GM21390 (cell line): ENCODE results near the gene GORASP1.

Experiments used
- ATAC-seq: cut with Tn5 transposase; IDR thresholded peaks from one replicate; pipeline ENCODE4 v1.9.1; 2021; ENCODE audit not compliant: unreplicated experiment

Gene GORASP1

DNA sequence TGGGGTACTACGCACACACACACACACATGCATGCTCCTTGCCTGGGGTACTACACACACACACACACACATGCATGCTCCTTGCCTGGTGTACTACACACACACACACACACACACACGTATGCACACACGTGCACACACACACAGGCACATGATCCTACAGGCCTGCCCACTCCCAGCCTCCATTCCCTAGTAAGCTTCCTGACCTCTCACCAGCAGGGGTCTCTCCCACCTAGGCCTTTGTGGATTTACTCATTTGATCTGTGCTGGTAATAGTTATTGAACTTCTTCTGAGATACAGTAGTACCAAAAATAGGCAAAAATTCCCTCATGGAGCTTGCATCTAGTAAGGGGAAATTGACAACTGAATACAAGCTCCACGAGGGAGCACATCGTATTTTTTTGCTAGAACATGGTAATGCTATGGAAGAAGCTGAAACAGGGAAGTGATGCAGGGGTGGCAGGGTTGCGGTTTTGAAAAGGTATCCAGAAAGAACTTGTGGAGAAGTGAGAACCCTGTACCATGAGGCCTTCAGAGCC, 19.2 kb upstream of the GORASP1 start:
- no peak for ATAC-seq

DNA sequence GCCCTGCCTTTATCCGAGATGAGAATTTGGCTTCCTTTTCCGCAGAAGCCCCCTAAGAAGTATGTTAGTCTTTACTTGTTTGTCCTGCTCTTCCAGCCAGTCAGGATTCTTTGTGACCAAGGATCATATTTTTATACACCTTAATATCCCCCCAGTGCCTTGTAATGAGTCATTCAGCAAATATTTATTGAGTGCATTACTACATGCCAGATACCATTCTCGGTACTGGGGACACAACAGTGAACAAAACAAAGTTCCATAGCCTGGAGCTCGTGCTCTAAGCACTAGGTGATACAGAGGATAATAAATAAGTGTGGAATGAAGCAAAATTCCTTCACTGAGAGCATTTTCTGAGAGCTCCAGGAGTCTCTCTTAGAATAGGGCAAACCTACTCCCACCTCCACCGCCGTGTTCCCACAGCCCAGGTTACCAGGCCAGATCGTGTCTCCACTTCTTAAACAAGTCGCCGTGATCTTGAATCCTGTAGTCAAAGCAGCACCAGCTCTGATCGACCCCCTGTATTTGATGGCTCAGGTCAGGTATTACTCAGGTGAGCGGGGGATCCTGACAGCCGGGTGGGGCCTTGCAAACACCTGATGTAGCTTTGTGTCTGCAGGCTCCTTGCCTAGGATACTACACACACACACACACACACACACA, 18.5 kb upstream of the GORASP1 start:
- ATAC-seq, result no peak

DNA sequence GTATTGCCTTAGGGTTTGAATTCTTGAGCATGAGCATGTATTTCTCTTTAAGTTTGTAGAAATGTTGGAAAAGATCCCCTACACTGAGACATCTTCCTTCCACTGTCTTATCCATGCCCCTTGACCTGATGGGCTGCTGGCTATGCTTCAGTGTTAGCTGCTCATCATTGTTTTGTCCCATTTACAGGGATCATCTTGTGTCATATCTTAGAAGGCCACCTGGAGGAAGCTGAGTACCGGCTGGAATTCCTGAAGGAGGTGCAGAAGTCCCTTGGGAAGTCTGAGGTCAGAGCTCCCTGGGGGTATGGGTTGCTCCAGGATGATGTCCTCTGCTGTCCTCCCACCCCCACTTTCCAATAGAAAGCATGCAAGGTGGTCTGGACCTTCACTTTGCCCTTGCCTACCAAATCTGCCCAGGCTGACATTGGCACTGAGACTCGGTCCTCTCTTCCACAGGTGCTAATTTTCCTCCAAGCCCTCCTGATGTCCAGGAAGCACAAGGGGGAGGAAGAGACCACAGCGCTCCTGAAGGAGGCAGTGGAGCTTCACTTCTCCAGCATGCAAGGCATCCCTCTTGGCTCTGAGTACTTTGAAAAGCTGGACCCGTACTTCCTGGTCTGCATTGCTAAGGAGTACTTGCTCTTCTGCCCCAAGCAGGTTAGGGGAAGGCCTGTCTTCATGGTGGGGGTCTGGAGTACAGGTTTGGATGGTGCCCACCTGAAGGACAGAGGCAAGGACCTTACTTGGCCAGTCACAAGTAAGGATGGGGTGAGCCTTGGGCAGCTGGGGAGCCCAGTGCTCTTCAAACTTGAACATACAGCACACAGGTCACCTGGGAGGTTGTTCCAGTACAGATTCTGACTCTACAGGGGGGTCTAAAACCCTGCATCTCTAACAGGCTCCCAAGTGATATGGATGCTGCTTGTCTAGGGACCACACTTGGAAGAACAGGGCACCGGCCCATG, 17.7 kb upstream of the GORASP1 start:
- no peak for ATAC-seq

DNA sequence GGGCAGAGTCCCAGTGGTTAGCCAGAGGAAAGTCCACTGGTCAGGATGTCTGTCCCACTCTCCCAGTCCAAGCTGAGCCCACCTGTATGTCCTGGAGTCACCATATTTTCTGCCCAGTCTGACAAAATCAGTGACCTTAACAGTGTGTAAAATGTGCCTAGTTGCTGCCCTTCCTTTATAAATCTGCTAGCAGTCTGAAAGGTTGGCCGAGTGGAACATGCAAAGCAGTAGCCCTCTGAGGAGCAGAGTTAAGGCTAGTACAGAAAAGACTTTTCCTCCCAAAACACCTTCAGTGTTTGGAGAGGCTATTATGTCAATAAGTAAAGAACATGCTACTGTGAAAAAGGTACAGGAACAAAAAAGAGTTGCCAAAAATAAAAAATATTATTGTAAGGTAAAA, 15.4 kb upstream of the GORASP1 start:
- ATAC-seq, result peak; percentile 69

DNA sequence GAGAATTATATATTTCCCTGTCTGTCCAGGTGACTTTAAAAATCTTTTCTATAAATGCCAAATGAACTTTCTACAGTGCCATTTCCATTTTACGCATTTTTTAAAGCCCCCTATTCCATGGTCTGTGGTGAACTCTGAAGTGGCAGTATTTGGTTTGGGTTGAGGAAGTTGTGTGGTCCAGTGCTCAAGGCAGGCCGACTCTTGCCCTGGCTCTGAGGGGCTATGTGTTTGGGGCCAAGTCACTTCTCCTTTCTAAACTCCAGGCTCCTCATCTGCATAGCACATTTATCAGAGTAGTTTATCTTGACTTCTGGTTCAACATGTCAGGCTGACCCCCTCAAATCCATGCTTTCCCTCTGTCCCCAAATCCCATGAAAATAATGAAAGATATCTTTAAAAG, 14.2 kb upstream of the GORASP1 start:
- ATAC-seq, result no peak

DNA sequence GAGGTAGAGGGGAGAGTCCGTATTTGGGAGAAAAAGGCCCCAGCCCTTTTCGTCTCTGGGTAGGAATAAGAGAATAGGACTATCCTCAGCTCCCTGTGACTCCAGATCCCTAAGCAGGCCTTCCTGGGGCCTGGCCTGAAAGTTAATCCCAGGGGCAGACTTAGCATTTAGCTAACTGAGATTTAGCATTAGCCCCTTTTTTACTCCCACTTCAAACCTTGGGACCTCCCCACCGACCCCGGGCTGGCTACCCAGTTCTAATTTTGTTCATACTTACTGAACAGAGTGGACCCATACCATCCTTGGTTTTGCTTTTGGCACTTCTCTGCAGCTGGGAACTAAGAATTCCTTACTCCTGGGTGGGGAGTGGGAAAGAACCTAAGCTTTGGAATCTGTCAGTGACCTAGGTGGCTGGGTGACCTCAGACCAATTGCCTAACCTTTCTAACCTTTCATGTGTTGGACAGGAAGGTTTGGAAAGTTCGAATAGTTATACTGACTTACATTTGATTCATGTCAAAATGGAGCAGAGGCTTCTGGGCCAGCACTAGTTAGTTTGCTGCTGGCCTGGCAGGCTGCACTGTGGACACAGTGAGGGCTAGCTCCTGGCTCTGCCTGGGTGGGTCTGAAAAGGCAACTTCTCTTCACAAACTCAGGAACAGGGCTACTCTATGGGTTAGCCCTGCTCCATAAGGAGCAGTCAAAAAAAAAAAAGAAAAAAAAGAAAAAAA, 11.7 kb upstream of the GORASP1 start:
- ATAC-seq, result no peak

DNA sequence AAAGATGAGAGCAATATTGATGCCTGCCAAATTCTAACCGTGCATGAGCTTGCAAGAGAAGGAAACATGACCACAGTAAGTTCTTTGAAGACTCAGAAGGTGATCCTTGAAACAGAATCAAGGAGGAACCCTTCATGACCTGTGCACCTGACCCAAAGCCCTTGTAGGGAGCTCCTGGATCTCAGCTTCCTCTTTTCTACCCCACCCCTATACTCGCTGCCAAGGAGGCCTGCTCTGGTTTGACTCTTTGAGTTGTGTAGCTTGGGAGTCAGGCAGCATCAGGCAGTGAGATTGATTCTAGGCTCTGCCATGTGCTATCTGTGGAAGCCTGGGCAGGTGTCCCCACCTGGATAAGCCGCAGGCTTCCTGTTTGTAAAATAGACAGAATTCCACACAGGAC, 10.7 kb upstream of the GORASP1 start:
- ATAC-seq, result no peak

DNA sequence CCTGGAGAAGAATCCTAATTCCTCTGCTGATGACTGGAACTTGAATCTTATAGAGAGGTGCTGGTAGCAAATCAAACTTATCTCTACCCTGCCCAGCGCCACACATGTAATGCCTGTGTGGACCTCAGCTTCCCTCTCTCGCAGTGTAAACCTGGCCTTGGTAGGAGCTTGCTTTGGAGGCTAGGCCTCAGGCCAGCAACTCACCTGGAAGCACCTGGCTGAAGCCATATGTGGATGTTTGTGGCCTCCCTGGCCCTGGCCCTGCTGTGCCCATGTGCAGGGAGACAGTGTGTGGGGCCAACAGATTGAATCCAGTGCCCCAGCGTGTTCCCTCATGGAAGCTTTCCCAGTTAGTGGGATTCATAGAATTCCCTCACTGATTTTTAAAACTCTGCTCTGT, 8.4 kb upstream of the GORASP1 start:
- ATAC-seq, result no peak

DNA sequence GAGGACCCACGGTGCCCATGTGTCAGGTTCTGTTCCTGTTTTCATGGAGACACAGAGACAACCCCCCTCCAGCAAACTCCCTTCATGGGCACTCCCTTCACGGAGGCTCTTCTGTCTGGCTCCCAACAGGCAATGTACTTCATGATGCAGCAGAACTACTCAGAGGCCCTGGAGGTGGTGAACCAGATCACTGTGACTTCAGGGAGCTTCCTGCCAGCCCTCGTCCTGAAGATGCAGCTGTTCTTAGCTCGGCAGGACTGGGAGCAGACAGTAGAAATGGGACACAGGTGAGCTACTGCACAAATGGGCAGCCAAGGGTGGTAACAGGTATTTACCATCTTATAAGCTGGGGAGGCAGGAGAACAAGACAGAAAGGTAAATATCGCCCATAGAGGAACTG, 7.0 kb upstream of the GORASP1 start:
- no peak for ATAC-seq

DNA sequence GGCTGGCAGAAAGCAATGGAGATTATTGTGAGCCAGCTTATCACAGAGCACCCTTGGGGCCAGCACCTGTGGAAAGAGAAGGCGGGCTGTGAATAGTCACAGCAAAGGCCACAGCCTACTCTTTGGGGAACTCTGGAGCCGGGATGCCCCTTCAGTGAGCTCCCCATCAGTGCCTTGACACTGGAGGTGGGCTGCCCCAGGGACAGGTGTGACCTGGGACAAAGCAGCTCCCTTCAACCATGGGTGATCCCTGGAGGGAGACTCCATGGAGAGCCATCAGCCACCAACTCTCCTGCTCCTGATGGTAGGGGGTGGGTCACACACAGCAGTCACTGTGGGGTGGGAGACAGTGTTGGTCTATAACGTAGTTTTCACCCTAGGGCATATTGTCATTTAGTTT, 5.9 kb upstream of the GORASP1 start:
- no peak for ATAC-seq

DNA sequence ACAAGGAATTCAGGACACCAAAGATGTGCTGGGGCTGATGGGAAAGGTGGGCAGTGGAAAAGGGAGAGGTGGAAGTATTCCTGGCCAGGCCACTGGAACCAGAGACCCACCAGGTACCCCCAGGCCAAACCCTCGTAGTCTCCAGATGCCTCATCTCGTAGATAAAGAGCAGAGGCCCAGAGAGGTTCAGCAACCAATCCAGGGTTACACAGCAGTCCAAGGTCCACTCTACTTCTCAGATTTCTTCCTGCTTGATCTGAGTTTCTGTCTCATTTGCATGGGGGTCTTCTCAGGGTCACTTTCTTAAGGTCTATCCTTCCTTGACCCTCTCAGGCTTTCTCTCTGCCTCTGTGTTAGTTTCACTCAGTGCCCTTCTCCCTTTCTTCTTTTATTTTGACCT, 5.1 kb upstream of the GORASP1 start:
- ATAC-seq, result no peak

DNA sequence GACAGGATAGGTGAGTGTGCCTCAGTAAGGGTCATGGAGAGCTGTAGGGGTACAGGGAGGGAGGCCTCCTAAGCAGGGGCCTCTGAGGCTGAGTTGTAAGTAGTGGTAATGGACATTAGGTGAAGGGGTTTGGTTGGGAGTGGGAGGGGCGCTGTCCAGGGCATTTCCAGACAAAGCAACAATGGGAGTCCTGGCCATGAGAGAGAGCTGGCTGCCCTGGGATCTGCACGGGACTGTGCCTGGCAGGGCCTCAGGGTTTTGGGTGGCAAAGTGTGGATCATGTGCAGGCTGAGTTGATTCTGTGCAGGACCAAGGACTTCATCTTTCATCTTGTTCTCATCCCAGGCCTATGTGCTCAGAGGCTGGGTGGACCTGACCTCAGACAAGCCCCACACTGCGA, 4.7 kb upstream of the GORASP1 start:
- no peak for ATAC-seq

DNA sequence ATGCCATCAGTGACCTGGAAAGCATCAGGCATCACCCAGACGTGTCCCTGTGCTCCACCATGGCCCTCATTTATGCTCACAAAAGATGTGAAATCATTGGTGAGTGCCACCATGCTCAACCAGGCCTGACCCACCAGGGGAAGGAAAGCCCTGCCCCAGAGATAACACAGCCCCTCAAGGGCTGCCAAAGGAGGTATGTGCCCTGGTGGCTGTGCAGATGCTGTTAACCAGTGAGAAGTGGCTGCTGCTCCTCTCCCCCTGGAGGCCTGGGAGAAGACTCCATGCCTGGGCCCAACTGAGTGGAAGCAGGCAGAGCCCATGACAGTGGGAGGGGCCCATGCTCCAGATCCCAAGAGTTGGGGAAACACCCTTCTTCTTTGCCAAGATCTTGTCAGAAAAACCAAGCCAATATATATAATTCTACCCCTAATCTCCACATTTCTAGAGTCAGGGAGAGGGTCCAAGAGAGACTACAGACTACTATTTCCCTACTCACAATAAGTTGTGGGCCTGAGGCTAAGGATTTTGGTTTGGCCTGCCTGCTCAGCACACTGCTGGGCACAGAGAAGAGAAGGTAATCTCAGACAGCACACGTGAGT, 2.7 kb upstream of the GORASP1 start:
- no peak for ATAC-seq

DNA sequence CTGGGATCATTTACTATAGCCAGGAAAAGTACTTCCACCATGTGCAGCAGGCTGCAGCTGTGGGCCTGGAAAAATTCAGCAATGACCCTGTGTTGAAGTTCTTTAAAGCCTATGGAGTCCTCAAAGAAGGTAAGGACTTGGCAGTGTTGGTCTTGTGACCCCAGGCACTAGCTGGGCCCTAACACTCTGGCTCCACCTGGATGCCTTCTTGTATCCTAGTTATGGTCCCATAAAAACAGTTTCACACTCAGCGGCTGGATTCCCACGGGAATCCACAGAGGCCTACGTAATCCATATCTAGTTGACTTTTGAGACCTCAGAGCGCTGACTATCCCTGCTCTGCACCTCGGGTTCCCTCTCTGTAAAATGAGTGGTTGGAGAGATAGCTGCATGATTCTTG, 1.7 kb upstream of the GORASP1 start:
- no peak for ATAC-seq

DNA sequence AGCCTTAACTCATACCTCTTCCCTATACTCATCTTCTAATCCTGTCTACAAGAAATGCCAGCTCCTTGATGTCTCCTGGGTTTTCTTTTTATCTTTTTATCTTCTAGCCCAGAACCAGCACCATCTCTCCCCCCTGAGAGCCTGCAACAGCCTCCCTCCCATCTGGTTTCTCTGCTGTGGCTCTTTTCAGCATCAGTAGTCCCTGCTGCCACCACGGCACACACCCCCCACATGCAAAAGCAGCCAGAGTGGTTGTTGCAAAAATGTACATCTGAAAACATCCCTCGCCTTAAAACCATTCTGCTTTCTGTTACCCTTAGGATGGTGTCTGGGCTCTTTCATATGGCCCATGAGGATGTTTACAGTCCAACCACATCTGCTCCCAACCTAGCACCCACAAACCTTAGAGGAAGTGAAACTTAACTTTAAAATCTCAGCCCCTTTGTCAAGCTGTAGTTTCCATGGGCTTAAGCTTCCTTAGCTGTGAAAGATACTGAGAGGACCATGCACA, 828 bp upstream of the GORASP1 start:
- ATAC-seq, result peak; percentile 81

DNA sequence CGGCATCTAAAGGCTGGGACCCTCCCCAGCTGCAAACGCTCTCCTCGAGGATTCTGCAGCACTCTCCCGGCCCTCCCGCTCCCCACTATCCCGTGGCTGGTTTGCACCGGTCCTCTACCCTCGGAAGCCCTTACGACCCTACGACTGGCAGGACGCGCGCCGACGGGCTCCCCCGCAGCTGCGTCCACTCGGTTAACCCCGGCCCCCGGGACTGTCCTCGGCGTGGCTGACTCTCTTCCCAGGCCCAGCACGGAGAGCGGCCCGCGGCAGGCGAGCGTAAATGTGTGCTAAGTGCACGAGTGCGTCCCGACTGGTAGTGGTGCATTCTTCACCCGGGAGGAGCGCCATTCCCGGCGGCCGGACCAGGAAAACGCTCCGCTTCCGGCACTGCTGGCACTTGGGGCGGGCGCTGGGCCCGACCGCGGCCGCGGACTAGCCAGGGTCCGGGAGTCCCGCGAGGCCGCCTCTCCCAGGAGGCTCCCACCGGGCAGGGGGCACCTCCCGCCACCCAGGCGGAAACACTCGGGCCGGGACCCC, 508 bp downstream of the GORASP1 start:
- peak; percentile 4 for ATAC-seq

DNA sequence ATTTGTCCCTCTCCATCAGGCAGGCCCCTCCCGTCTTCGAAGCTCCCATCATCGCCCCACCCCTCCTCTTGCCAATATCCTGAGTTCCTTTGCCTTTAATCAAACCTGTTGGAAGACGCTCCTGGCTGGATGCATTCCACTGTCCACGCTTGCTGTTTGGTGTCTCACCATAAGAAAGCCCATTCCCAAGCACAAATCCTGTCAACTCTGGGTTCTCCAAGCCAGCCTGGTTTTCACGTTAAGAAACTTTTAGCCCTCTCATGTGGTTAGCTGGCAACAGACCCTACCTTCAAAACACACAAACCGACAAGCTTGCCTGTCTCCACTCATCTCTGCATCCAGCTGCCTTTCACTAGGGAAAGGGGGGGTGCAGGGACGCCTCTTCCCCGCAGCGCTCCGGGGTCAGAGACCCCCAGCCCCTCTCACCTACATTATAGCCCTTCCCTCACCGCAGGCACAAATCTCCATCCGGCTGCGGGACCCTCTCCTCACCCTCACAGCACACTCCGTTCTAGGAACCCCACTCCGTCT, 1.1 kb downstream of the GORASP1 start:
- ATAC-seq, result no peak

DNA sequence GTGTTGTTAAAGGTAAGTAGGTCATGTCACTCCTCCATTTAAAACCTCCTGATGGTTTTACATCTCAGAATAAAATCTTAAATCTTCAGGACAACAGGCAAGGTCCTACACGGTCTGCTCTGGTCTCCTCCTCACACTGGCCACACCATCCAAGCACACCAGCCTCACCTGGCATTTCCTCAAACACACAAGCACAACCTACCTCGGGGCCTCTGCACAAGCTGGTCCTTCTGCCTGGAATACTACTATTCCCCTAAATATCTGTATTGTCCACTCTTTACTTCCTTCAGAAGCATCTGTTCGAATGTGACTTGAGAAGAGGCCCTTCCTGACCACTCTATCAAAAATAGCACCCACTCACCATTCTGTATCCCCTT, 1.8 kb downstream of the GORASP1 start:
- ATAC-seq, result no peak

DNA sequence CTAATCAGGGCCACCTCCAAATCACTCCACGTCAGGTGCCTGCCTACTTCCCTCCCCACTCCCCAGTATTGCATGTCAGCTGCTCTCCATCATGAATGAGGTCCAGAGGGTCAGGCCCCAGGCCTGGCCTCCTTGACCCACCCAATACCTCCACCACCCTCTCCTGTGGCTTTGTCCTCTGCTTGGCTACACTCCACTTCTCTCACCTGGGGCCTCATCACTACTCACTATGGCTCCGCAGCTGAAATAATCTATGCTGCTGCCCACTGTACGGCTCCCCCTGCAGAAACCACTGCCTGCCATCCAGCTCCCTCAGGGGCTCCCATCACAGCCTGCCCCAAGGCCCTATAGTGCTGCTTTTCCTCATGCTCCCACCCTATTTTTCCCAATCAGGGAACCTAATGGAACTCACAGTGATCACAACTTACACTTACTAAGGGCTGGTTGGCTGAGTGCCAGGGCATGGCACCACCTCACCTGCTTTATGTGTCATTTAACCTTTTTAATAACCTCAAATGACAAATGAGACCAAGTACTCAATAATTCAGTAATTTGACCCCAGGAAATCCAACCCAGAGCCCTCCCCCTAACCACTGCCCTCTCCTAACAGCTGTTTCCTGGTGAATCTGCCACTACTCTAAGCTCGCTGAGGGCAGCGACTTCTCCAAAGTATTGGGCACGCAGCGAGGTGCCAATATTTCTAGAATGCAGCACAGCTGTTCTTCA, 2.3 kb downstream of the GORASP1 start:
- ATAC-seq, result no peak
